GM12892 (cell line): ENCODE measurements around the gene DEFB125.
"Not testable (repeated sequence)": the region's sequence is repeated elsewhere in the genome, so short reads cannot be mapped to it uniquely, and the experiment has no call there.

Source experiments
- DNase-seq: peaks from one replicate; pipeline ENCODE4 v3.0.0; 2011; ENCODE audit not compliant: insufficient read length
- FAIRE-seq: peaks from 2 replicates; lab custom pipeline; 2011; peaks lifted over from hg19 to GRCh38; lab: Jason Lieb, UNC
- POLR2A ChIP-seq: IDR thresholded peaks from 2 replicates; pipeline ENCODE4 v1.6.1; 2011; ENCODE audit warnings: low read depth, low read length, control low read depth
- POLR2AphosphoS5 ChIP-seq: IDR thresholded peaks from 2 replicates; pipeline ENCODE4 v1.6.1; 2011; ENCODE audit warnings: low read depth, low read length, control low read depth
- TAF1 ChIP-seq: IDR thresholded peaks from 2 replicates; pipeline ENCODE4 v1.6.1; 2011; ENCODE audit warnings: low read depth, mild to moderate bottlenecking, control low read depth, low read length, borderline replicate concordance

Gene DEFB125

GRCh38 chr20:101975-102374 lies 14.5 kb downstream of the DEFB125 start:
- FAIRE-seq (no peak), DNase-seq (no peak)
- TF ChIP-seq TAF1: no peak
- no peak for TF ChIP-seq POLR2AphosphoS5
- TF ChIP-seq POLR2A: no peak

- FAIRE-seq: no peak
- no peak for TF ChIP-seq TAF1
- TF ChIP-seq POLR2AphosphoS5: no peak
- TF ChIP-seq POLR2A: no peak
- no peak for DNase-seq
Observed at GRCh38 chr20:103456-103855, 16.0 kb downstream of the DEFB125 start.

- no peak for FAIRE-seq
- TF ChIP-seq POLR2A: no peak
- TF ChIP-seq TAF1: no peak
- no peak for TF ChIP-seq POLR2AphosphoS5
- no peak for DNase-seq
Observed at GRCh38 chr20:112396-112795, 24.9 kb downstream of the DEFB125 start.

- FAIRE-seq (no peak), DNase-seq (no peak)
- TF ChIP-seq POLR2A (no peak), POLR2AphosphoS5 (no peak), TAF1 (no peak)
Observed at GRCh38 chr20:117518-117917, 30.0 kb downstream of the DEFB125 start.

- not testable (repeated sequence) for DNase-seq, FAIRE-seq
Observed at GRCh38 chr20:129786-130323, 42.4 kb downstream of the DEFB125 start.

- no peak for FAIRE-seq
- TF ChIP-seq TAF1 (no peak), POLR2AphosphoS5 (no peak), POLR2A (no peak)
Observed at GRCh38 chr20:137668-138490, 50.4 kb downstream of the DEFB125 start.

GRCh38 chr20:142290-142689 lies 54.8 kb downstream of the DEFB125 start, which contains the start of gene DEFB126:
Gene DEFB126 (plus strand): TSS chr20:142590. CDS start chr20:142629, 39 bp downstream.
- FAIRE-seq (no peak), DNase-seq (no peak)
- TF ChIP-seq POLR2A (no peak), POLR2AphosphoS5 (no peak), TAF1 (no peak)

More at GRCh38 chr20:137668-138490, 50.4 kb downstream of the DEFB125 start:
- DNase-seq: no peak

- DNase-seq (no peak), FAIRE-seq (no peak)
- no peak for TF ChIP-seq POLR2AphosphoS5
- no peak for TF ChIP-seq POLR2A
Observed at GRCh38 chr20:145877-146276, 58.4 kb downstream of the DEFB125 start.
